RWPE1 (cell line): Measurements from ENCODE around the gene QKI.

Experiments used
- CTCF ChIA-PET: fragments of 350-600 bp; sonication (Branson Sonifier 250); formaldehyde crosslinking; extraction: SDS; loops from one replicate; lab custom pipeline; 2021; lab: Yijun Ruan, JAX
- POLR2A ChIA-PET: fragments of 400-600 bp; formaldehyde crosslinking; extraction: SDS; loops from one replicate; lab custom pipeline; 2020; ENCODE audit warnings: antibody characterized with exemption; ENCODE audit not compliant: low non-redundant PET; lab: Yijun Ruan, JAX
- DNase-seq: peaks from one replicate; pipeline ENCODE4 v3.0.0; 2012; ENCODE audit warnings: low spot score
- H3K27ac ChIP-seq: fragments of 450-650 bp; 2 replicates; pipeline ENCODE4 v1.5.1; 2017
- TF ChIP-seq, protein P1 (sequence below): fragments of 450-650 bp; conservative IDR thresholded peaks from 2 replicates; pipeline ENCODE4 v1.5.1; 2017; ENCODE audit warnings: low read depth, mild to moderate bottlenecking

Gene QKI

DNA sequence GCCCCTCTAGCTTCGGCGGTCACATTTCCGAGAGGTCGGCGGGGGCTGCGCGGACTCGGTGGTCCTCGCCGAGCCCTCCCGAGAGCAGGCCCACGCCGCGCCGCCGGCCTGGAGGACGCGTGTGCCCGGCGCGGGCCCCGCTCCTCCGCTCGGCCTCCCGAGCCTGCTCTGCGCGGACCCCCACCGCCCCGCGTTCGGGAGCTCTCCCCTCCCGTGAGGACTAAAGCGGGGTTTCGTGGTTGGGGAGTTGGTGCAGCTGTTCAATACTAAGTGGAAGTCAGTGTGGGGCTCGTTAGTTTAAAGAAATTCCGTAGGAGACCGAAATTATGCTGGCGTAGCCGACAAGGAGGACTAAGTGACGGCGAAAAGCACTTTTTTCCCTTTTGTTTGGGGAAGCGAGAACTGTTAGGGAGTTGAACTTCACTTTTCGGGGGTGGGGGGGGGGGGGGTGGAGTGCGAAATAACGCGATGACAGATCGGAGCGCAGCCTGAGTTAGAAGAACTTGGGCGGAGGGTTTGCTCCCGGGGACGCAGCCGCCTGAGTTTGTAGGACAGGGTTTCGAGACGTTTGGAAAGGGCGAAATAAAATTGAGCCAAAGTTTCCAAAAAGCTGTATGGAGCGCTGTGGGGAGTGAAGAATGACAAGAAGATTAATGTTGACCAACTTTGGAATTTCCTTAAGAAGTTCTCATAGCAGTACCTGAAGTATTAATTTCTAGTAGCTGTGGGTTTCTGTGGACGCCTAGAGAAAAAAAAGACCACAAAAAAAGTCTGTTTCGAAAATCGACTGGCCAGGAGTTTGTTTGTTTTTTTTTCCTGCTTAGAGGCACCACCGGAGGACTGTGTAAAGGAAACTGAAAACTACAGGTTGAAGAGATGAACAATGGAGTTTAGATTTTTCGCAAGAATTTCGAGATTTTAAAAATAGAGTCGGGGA lies 1.4 kb downstream of the QKI start:
- peak overlapping the region; percentile 100 for H3K27ac ChIP-seq
- ChIA-PET POLR2A (no interaction called here), CTCF (interaction anchor here (0.6 to 1.6 kb wide), 7 partner anchors 16 to 1547 kb away, joined by 3 to 6 read pairs (median 3); no protein-coding TSS in a partner anchor)
- DNase-seq: peak; percentile 64
- TF ChIP-seq, protein P1, sequence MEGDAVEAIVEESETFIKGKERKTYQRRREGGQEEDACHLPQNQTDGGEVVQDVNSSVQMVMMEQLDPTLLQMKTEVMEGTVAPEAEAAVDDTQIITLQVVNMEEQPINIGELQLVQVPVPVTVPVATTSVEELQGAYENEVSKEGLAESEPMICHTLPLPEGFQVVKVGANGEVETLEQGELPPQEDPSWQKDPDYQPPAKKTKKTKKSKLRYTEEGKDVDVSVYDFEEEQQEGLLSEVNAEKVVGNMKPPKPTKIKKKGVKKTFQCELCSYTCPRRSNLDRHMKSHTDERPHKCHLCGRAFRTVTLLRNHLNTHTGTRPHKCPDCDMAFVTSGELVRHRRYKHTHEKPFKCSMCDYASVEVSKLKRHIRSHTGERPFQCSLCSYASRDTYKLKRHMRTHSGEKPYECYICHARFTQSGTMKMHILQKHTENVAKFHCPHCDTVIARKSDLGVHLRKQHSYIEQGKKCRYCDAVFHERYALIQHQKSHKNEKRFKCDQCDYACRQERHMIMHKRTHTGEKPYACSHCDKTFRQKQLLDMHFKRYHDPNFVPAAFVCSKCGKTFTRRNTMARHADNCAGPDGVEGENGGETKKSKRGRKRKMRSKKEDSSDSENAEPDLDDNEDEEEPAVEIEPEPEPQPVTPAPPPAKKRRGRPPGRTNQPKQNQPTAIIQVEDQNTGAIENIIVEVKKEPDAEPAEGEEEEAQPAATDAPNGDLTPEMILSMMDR: no peak

DNA sequence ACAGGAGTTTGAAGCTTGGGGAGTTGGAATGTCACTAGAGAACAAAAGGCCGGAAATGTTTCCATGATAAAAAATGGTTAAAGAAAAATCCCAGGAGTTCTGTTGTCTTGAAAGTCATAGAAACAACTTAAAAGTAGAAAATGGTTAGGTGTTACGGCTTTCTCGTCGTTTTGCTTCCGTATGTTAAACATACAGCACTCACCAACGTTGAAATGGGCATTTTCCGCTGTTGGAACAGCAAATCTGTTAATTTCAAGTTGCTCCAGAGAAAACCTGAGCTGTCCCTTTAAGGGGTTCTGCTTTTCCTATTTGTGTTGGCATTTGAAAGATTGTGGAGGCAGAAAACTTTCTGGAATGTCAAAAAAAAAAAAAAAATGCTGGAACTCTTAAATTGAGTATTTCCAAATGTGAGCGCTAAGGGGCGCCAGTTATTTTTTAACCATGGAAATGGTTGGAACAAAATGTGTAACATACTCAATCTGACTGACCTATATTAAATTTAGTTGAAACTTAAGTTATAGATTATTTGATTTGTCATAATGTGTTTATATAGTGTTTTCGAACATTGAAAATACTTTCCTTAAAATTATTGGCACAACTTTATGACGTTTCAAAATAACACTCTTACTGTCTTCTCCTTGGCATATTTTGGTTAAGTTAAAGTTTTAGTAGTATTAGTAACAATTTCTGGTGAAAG lies 2.2 kb downstream of the QKI start:
- H3K27ac ChIP-seq: no peak overlapping the region
- peak; percentile 44 for DNase-seq
- POLR2A ChIA-PET: no interaction called here
- CTCF ChIA-PET: interaction anchor here (0.6 to 1.6 kb wide), 9 partner anchors 10 to 1546 kb away, joined by 3 to 6 read pairs (median 3); no protein-coding TSS in a partner anchor
- TF ChIP-seq, protein P1: peak; percentile 67

DNA sequence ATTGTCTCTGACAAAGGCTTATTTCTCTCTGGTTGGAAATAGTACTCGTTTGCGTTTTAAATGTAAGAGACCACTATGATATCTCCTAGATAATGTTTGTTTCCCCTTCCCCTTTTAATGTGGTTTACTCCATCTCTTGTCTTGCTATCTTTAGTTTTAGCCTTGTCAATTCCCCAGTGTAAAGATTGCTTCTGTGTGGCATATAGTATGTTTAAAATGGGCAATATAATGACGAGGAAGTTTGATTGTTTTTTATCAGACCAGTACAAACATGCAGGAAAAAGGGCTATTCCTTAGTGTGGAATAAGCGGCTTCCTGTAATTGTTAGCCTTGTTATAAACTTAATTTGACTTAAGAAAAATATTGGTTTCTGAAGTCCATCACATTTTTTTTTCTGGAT lies 3.1 kb downstream of the QKI start:
- H3K27ac ChIP-seq: no peak overlapping the region
- CTCF ChIA-PET: interaction anchor here (1.0 kb wide), 1 partner anchor 9 kb away, joined by 3 read pairs; no protein-coding TSS in a partner anchor
- POLR2A ChIA-PET: no interaction called here
- DNase-seq: no peak
- TF ChIP-seq, protein P1: no peak

DNA sequence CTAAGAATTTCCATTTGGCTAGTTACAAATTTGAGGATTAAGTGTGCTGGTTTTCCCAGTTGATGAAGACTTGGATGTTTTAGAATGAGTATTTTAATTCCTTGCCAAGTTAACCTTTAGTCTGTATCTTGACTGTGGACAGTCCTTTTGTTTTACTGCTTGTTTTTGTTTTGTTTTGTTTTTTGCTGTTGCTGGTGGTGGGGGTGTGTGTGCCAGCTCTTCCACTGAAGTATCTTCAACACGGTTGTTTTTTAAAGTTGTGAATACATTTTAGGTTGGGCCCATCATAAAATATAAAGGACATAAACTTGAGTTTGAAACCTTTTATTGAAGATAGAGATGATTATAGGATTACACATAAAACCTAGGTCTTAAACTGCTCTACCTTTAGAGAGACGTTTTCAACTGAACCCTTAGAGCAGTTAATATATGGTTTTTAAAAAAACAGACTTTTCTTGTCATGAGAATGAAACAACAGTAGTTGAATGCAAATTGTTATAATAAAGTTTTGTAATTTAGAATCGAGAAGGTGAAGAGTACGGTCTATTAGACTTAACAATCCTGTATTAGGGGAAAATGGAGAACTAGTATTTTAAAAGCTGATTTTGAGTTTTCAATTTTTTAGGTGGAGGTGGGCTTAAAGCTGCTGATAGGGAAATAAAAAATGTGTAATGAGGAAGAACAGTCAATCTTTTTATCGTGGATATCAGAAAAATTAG lies 4.0 kb downstream of the QKI start:
- POLR2A ChIA-PET: no interaction called here
- no peak for DNase-seq
- CTCF ChIA-PET: interaction anchor here (0.7 to 1.8 kb wide), 2 partner anchors 12 to 1509 kb away, joined by 3 to 4 read pairs; no protein-coding TSS in a partner anchor
- TF ChIP-seq, protein P1: no peak
- no peak overlapping the region for H3K27ac ChIP-seq

DNA sequence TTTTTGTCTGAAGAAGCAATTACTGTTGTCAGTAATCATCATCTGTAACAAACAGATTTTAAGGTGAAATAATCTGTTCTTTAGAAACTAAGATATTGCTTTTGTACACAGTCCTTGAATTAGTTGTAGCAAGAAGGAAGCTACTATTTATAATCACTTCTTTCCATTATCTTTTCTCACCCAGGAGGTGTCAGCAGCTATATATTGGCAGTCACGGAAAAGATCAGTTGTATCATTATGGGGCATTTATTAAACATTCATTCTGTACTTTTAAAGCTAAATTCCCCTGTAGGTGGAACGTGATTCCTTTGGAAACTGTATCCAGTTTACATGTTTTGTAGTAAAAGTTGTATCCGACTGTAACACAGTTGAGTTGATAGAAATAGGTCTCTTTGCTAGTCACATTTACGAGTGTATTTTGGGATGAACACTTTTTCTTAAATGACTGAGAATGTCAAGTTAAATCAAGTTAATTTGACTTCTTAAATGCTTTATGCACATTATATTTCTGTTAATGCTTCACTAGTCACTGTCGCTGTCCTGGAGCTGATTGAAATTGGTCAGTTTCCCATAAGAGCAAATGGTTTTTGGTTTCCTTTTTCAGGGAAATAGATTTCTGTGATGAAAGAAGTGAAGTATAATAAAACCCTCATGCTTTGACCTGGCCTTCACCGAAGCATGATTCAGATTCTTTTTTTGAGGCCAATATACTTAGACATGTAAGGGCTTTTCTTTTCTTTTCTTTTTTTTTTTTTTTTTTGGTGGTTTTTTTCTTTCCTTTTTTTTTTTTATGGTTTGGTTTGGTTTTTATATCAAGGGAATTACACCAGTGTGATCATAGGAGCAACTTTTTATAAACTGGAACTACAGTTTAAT lies 5.1 kb downstream of the QKI start:
- ChIA-PET POLR2A (no interaction called here), CTCF (interaction anchor here (0.6 to 1.8 kb wide), 3 partner anchors 11 to 1507 kb away, joined by 3 to 4 read pairs (median 3); no protein-coding TSS in a partner anchor)
- no peak for DNase-seq
- no peak overlapping the region for H3K27ac ChIP-seq
- TF ChIP-seq, protein P1: no peak
